Neural cell (in vitro differentiated cells): Measurements from ENCODE around the gene POLR1A. TPM values are rescaled to one million over a fixed set of nuclear protein-coding genes. Genes with fewer than 3 reads are reported as not detected.

ENCODE experiments used
- H2AFZ ChIP-seq: fragments of 200-600, 300-800 bp; sonication (generic), shearing (Covaris generic); 2 replicates; pipeline ENCODE4 v1.6.0; 2014; ENCODE audit warnings: low read depth, mild to moderate bottlenecking, antibody characterized with exemption, low read length, moderate library complexity
- H3F3A ChIP-seq: fragments of 200-600 bp; shearing (Covaris generic); 2 replicates; pipeline ENCODE4 v1.6.1; 2016; ENCODE audit warnings: mild to moderate bottlenecking, moderate library complexity, mixed read lengths, antibody characterized with exemption, low read length; ENCODE audit not compliant: insufficient read depth, poor library complexity, severe bottlenecking
- H3K27ac ChIP-seq: fragments of 200-600, 300-800 bp; sonication (generic), shearing (Covaris generic); 2 replicates; pipeline ENCODE4 v1.5.1; 2014; ENCODE audit warnings: mild to moderate bottlenecking, low read length, moderate library complexity
- H3K27me3 ChIP-seq: fragments of 300-800, 200-600 bp; sonication (generic), shearing (Covaris generic); 2 replicates; pipeline ENCODE4 v1.6.0; 2014; ENCODE audit warnings: mild to moderate bottlenecking, low read depth, low read length, moderate library complexity; ENCODE audit not compliant: insufficient read depth
- H3K36me3 ChIP-seq: fragments of 300-800, 200-600 bp; sonication (generic), shearing (Covaris generic); 2 replicates; pipeline ENCODE4 v1.5.1; 2014; ENCODE audit warnings: mild to moderate bottlenecking, antibody characterized with exemption, low read length, moderate library complexity; ENCODE audit not compliant: insufficient read depth
- H3K4me2 ChIP-seq: fragments of 300-800, 200-600 bp; sonication (generic), shearing (Covaris generic); 2 replicates; pipeline ENCODE4 v1.6.0; 2014; ENCODE audit warnings: mild to moderate bottlenecking, low read length
- H3K4me3 ChIP-seq: fragments of 300-800, 200-600 bp; sonication (generic), shearing (Covaris generic); 2 replicates; pipeline ENCODE4 v1.5.1; 2014; ENCODE audit warnings: mild to moderate bottlenecking, low read length, moderate library complexity
- H3K79me2 ChIP-seq: fragments of 200-600 bp; shearing (Covaris generic); replicated peaks from 2 replicates; pipeline ENCODE4 v1.6.0; 2014; ENCODE audit warnings: mild to moderate bottlenecking, low read length, moderate library complexity; ENCODE audit not compliant: insufficient read depth
- H3K9ac ChIP-seq: fragments of 300-800, 200-600 bp; sonication (generic), shearing (Covaris generic); 2 replicates; pipeline ENCODE4 v1.6.1; 2016; ENCODE audit warnings: mild to moderate bottlenecking, low read length, mixed read lengths
- H3K9me2 ChIP-seq: fragments of 200-600 bp; shearing (Covaris generic); 2 replicates; pipeline ENCODE4 v1.6.1; 2016; ENCODE audit warnings: mild to moderate bottlenecking, low read length, mixed read lengths; ENCODE audit not compliant: insufficient read depth
- H3K9me3 ChIP-seq: fragments of 200-600, 300-800 bp; sonication (generic), shearing (Covaris generic); 2 replicates; pipeline ENCODE4 v1.6.1; 2016; ENCODE audit warnings: mild to moderate bottlenecking, mixed run types, low read length, moderate library complexity, mixed read lengths
- H4K20me1 ChIP-seq: fragments of 200-600 bp; shearing (Covaris generic); 2 replicates; pipeline ENCODE4 v1.6.1; 2016; ENCODE audit warnings: mild to moderate bottlenecking, mixed run types; ENCODE audit not compliant: insufficient read depth
- CTCF ChIP-seq: fragments of 450-650 bp; IDR thresholded peaks from 2 replicates; pipeline ENCODE4 v1.5.1; 2014; ENCODE audit warnings: antibody characterized with exemption, mild to moderate bottlenecking, moderate library complexity; ENCODE audit not compliant: poor library complexity, severe bottlenecking
- EP300 ChIP-seq: fragments of 450-650 bp; conservative IDR thresholded peaks from 2 replicates; pipeline ENCODE4 v1.6.1; 2014; ENCODE audit warnings: antibody characterized with exemption, mild to moderate bottlenecking, moderate library complexity; ENCODE audit not compliant: poor library complexity, severe bottlenecking
- EZH2 ChIP-seq: fragments of 200-600, 300-800 bp; shearing (Covaris generic), sonication (generic); IDR thresholded peaks from 2 replicates; pipeline ENCODE4 v1.6.1; 2014; ENCODE audit warnings: antibody characterized with exemption, low read length, borderline replicate concordance, mild to moderate bottlenecking; ENCODE audit not compliant: insufficient read depth, poor library complexity, severe bottlenecking
- MXI1 ChIP-seq: fragments of 450-650 bp; conservative IDR thresholded peaks from 2 replicates; pipeline ENCODE4 v1.6.1; 2014; ENCODE audit warnings: antibody characterized with exemption, mild to moderate bottlenecking; ENCODE audit not compliant: poor library complexity, severe bottlenecking
- POLR2AphosphoS5 ChIP-seq: IDR thresholded peaks from 2 replicates; pipeline ENCODE4 v1.6.1; 2012
- RAD21 ChIP-seq: fragments of 450-650 bp; conservative IDR thresholded peaks from 2 replicates; pipeline ENCODE4 v1.6.1; 2014; ENCODE audit warnings: antibody characterized with exemption, mild to moderate bottlenecking, moderate library complexity
- SMC3 ChIP-seq: fragments of 450-650 bp; conservative IDR thresholded peaks from 2 replicates; pipeline ENCODE4 v1.6.1; 2014; ENCODE audit warnings: antibody characterized with exemption, mild to moderate bottlenecking, moderate library complexity; ENCODE audit not compliant: poor library complexity
- TAF1 ChIP-seq: IDR thresholded peaks from 2 replicates; pipeline ENCODE4 v1.6.1; 2012; ENCODE audit warnings: low read depth
- polyA plus RNA-seq: library from polyadenylated mRNA; depleted of rRNA; stranded (reverse); fragments of >200 nt; gene quantifications from 2 replicates; pipeline ENCODE4 v1.2.3, GENCODE V29; 2014
- TF ChIP-seq, protein P1 (sequence below): IDR thresholded peaks from 2 replicates; pipeline ENCODE4 v1.6.1; 2012; ENCODE audit warnings: borderline replicate concordance

POLR1A gene
- polyA plus RNA-seq, 1 donor from 2014 or later: 5.4 TPM

- Histone ChIP-seq H3K4me2 (no peak overlapping the region), H3K27ac (no peak overlapping the region), H2AFZ (no peak overlapping the region), H3K79me2 (no peaks in the 10 kb centered on the region), H3F3A (no peaks in the 10 kb centered on the region), H3K9ac (no peak overlapping the region), H3K36me3 (no peaks in the 10 kb centered on the region), H3K9me2 (no peaks in the 10 kb centered on the region), H3K9me3 (no peaks in the 10 kb centered on the region), H3K27me3 (no peaks in the 10 kb centered on the region), H3K4me3 (no peak overlapping the region), H4K20me1 (no peaks in the 10 kb centered on the region)
- TF ChIP-seq CTCF (no peak), MXI1 (no peak), RAD21 (no peak), POLR2AphosphoS5 (no peak), EP300 (no peak), SMC3 (no peak), EZH2 (no peak), TAF1 (no peak)
- TF ChIP-seq, protein P1, sequence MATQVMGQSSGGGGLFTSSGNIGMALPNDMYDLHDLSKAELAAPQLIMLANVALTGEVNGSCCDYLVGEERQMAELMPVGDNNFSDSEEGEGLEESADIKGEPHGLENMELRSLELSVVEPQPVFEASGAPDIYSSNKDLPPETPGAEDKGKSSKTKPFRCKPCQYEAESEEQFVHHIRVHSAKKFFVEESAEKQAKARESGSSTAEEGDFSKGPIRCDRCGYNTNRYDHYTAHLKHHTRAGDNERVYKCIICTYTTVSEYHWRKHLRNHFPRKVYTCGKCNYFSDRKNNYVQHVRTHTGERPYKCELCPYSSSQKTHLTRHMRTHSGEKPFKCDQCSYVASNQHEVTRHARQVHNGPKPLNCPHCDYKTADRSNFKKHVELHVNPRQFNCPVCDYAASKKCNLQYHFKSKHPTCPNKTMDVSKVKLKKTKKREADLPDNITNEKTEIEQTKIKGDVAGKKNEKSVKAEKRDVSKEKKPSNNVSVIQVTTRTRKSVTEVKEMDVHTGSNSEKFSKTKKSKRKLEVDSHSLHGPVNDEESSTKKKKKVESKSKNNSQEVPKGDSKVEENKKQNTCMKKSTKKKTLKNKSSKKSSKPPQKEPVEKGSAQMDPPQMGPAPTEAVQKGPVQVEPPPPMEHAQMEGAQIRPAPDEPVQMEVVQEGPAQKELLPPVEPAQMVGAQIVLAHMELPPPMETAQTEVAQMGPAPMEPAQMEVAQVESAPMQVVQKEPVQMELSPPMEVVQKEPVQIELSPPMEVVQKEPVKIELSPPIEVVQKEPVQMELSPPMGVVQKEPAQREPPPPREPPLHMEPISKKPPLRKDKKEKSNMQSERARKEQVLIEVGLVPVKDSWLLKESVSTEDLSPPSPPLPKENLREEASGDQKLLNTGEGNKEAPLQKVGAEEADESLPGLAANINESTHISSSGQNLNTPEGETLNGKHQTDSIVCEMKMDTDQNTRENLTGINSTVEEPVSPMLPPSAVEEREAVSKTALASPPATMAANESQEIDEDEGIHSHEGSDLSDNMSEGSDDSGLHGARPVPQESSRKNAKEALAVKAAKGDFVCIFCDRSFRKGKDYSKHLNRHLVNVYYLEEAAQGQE: no peak
These were observed 84.7 kb downstream of the POLR1A start for GRCh38 chr2:86020984-86021383.

DNA sequence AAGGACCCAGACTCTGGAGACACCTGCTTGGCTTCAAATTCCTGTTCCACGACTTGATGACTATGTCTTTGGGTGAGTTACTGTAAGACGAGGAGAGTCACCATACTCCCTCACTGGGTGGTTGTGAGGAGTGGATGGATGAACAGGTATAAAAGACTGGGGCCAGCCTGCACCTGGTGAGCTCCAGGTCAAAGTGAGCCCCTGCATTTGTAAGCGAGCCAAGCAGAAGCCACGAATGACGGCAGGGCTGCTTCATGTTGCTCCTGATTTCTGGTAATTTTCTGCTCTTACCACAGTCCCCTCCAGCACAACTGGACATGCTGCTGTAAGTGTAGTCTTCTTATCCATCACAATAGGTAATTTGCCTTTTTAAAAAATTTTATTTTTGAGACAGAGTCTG, 86.6 kb downstream of the POLR1A start:
- Histone ChIP-seq H3K27ac (no peak overlapping the region), H3K4me3 (no peak overlapping the region), H3K27me3 (no peaks in the 10 kb centered on the region), H3K36me3 (no peaks in the 10 kb centered on the region), H3K79me2 (no peaks in the 10 kb centered on the region), H3F3A (no peaks in the 10 kb centered on the region), H3K9me3 (peaks cover 9% of the 10 kb centered on the region), H2AFZ (no peak overlapping the region), H3K9ac (no peak overlapping the region), H3K4me2 (no peak overlapping the region), H3K9me2 (no peaks in the 10 kb centered on the region), H4K20me1 (no peaks in the 10 kb centered on the region)
- no peak for TF ChIP-seq SMC3
- no peak for TF ChIP-seq TAF1
- no peak for TF ChIP-seq RAD21
- TF ChIP-seq CTCF: no peak
- no peak for TF ChIP-seq POLR2AphosphoS5
